Mesangial cell (primary cell): ENCODE results near the gene GTPBP1. TPM values are rescaled to one million over a fixed set of nuclear protein-coding genes. Genes with fewer than 3 reads are reported as not detected.

ENCODE experiments used
- total RNA-seq: library from RNA; depleted of rRNA; stranded (reverse); fragments of >200 nt; gene quantifications from 2 replicates; pipeline ENCODE4 v1.2.3, GENCODE V29; 2015

The GTPBP1 gene
- 29.8 and 33.0 TPM in 2 replicates for total RNA-seq

DNA sequence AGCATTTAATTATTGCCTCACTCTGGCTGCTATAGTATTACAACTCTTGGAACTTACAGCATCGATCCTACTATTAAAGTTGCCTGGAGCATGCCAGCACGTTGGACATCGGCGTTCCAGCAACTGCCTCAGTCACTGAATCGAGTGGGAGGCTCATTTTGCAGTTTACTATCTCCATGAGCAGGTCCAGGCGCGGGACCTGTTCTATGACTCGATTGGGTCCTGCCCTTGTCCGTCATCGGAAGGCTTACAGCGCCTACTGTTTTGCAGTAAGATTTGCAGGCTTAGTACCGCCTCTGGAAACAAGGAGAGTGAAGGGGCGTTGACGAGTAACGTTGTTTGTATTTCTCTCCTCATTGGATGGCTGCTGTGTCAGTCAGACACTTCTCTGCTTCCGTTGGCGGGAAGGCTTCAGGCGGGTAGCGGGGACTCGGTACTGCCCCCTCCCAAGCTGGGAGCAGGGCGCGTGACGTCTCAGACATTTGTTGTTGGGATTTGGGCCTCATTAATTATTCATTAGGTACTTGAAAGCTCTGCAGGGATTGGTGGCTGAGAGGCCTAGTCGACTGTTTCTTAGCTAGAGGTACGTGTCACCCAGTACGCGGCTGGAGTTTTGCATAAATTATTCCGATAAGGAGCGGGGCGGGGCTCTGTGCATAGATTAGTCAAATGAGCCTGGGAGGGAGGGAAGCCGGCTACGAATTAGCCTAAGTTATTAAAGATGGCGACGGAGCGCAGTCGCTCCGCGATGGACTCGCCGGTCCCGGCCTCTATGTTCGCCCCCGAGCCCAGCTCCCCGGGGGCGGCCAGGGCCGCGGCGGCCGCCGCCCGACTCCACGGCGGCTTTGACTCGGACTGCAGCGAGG, at the start of gene GTPBP1:
TSS of gene GTPBP1 (plus strand) at position 710 of the 866 bp plus-strand sequence. CDS start at position 722, 12 bp downstream.

GRCh38 chr22:38656256-38657044, 49.3 kb upstream of the GTPBP1 start, which contains the start of the genes CBY1 and FAM227A:
TSS of gene CBY1 (plus strand) at chr22:38656638. CDS start at chr22:38668055, 11,417 bp downstream.
TSS of gene FAM227A (minus strand) at chr22:38656392. CDS start at chr22:38650168, 6,224 bp downstream.

GRCh38 chr22:38681582-38682335, 24.0 kb upstream of the GTPBP1 start, which contains the start of gene TOMM22:
TSS of gene TOMM22 (plus strand) at chr22:38681957. CDS start at chr22:38681979, 22 bp downstream.

DNA sequence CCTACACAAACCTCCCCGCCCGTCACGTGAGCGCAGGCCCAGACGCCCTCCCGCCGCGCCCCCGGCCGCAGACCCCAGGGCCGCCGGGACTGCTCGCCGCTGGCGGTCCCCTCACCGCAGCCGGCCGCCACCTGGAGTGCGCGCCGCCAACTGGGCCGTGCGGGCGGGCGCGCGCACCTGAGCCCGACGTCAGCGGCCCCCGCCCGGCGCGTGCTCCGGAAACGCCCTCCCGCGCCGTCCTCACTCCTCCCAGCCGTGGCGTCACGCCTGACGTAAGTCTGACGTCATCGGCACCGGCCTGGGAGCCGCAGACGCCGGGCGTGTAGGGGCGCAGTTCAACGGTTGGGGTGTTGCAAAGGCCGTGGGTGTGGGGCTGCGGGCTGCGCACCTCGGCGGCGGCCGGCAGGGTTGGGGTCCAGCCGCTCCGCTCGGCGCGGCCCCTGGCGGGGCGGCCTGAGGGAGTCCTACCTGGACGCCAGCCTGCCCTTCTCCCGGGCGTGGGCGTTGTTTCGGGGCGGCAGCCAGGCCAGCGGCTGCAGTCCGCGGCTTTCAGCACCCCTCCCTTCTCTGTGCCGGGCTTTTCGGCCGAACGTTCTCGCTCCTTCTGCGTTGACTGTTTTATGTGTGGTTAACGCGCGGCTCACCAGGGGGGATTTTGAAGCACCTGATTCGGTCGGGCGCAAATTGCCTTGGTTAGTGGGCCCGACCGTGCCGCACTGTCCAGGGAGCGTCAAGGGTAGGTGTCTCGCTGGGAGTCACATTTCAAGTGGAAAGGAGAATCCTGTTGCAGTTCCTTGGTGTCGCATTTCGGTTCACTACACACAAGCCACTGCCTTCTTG, 4.7 kb upstream of the GTPBP1 start, which contains the start of gene JOSD1:
TSS of gene JOSD1 (minus strand) at position 155 of the 840 bp plus-strand sequence. CDS start 956 bp downstream, outside the sequence.

DNA sequence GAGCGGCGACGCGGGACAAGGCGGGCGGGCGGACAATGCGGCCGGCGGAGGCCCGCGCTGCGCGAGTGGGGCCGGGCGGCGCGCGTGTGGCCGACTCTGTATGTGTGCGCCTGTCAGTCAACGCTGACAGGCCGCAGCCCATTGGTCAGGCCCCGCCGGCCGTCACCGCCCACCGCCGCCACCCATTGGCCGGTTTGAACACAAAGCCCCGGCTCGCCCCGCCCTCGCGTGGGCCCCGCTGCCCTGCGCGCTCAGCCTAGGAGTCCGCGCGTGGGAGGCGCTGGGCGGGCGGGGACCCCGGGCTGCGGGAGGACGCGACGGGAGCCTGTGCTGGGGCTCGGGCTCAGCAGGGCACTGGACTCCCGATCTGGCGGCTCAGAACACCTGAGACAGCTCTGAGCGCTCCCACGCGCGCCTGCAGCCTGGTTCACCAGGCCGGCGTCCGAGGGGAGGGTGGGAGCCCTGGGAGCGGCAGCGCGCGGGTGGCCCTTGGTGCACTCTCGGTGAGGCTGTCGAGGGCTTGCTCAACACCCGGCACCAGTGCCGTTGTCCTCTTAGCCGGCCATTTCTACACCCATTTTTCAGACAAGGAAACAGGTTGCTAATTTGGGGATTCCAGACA, 50.3 kb downstream of the GTPBP1 start, which contains the start of gene SUN2:
TSS of gene SUN2 (minus strand) at position 88 of the 622 bp plus-strand sequence. CDS start 3,370 bp downstream, outside the sequence.

Other genes with a start within 250 kb of the GTPBP1 start
- 64.2 and 64.9 TPM in 2 replicates for gene KDELR3, start 237.8 kb upstream of the GTPBP1 start, total RNA-seq
- gene DDX17, start 199.6 kb upstream of the GTPBP1 start, total RNA-seq, result 578 and 1,080 TPM in 2 replicates
- gene DMC1, start 135.8 kb upstream of the GTPBP1 start, total RNA-seq, result 0.25 and 0.98 TPM in 2 replicates
- 0.65 and 3.9 TPM in 2 replicates for gene FAM227A, start 49.6 kb upstream of the GTPBP1 start, total RNA-seq
- gene CBY1, start 49.3 kb upstream of the GTPBP1 start, total RNA-seq, result 17.8 and 18.6 TPM in 2 replicates
- gene TOMM22, start 24.0 kb upstream of the GTPBP1 start, total RNA-seq, result 36.4 and 66.8 TPM in 2 replicates
- 66.0 and 76.3 TPM in 2 replicates for gene JOSD1, start 5.0 kb upstream of the GTPBP1 start, total RNA-seq
- gene SUN2, start 50.1 kb downstream of the GTPBP1 start, total RNA-seq, result 75.7 and 111 TPM in 2 replicates
- 13.7 and 29.3 TPM in 2 replicates for gene DNAL4, start 88.2 kb downstream of the GTPBP1 start, total RNA-seq
- 2.3 and 5.6 TPM in 2 replicates for gene NPTXR, start 138.1 kb downstream of the GTPBP1 start, total RNA-seq
- 46.4 and 76.9 TPM in 2 replicates for gene CBX6, start 166.3 kb downstream of the GTPBP1 start, total RNA-seq